HFF-Myc (cell line): ENCODE data around the gene SH3BGRL2.
"Not testable (repeated sequence)": the region's sequence is repeated elsewhere in the genome, so short reads cannot be mapped to it uniquely, and the experiment has no call there.

ENCODE experiments used
- DNase-seq: peaks from one replicate; pipeline ENCODE4 v3.0.0-alpha.2; 2011; ENCODE audit warnings: low read depth; ENCODE audit errors: extremely low read depth
- H3K4me3 ChIP-seq: replicated peaks from 2 replicates; pipeline ENCODE4 v1.5.1; 2011; ENCODE audit warnings: low read depth, mild to moderate bottlenecking, control low read depth, low read length
- CTCF ChIP-seq: IDR thresholded peaks from 2 replicates; pipeline ENCODE4 v1.5.1; 2012; ENCODE audit warnings: mild to moderate bottlenecking, low read depth, low read length, control low read depth; ENCODE audit errors: missing control alignments

The SH3BGRL2 gene

GRCh38 chr6:79612918-79613317 lies 18.2 kb upstream of the SH3BGRL2 start:
- H3K4me3 ChIP-seq = no peak overlapping the region
- DNase-seq = no peak
- TF ChIP-seq CTCF = no peak

GRCh38 chr6:79613912-79614311 lies 17.2 kb upstream of the SH3BGRL2 start:
- DNase-seq = no peak
- TF ChIP-seq CTCF = no peak
- H3K4me3 ChIP-seq = no peak overlapping the region

GRCh38 chr6:79614326-79615305 lies 16.5 kb upstream of the SH3BGRL2 start:
- TF ChIP-seq CTCF = no peak
- H3K4me3 ChIP-seq = no peak overlapping the region
- no peak for DNase-seq

GRCh38 chr6:79617518-79617941 lies 13.6 kb upstream of the SH3BGRL2 start:
- TF ChIP-seq CTCF = no peak
- DNase-seq = no peak
- H3K4me3 ChIP-seq = no peak overlapping the region

GRCh38 chr6:79618425-79618824 lies 12.7 kb upstream of the SH3BGRL2 start:
- H3K4me3 ChIP-seq, DNase-seq: not testable (repeated sequence)

- H3K4me3 ChIP-seq = no peak overlapping the region
- no peak for TF ChIP-seq CTCF
- DNase-seq = no peak
Observed at GRCh38 chr6:79621579-79621978, 9.6 kb upstream of the SH3BGRL2 start.

GRCh38 chr6:79622364-79622763 lies 8.8 kb upstream of the SH3BGRL2 start:
- H3K4me3 ChIP-seq = no peak overlapping the region
- DNase-seq = no peak
- TF ChIP-seq CTCF = no peak
